ENCODE measurements around the gene ADCY5. TPM values are rescaled to one million over a fixed set of nuclear protein-coding genes. Genes with fewer than 3 reads are reported as not detected.

ADCY5 gene
- total and polyA plus RNA-seq, 2 donors (not counting 1 experiment from before 2014, with no cell fraction given): not detected

DNA sequence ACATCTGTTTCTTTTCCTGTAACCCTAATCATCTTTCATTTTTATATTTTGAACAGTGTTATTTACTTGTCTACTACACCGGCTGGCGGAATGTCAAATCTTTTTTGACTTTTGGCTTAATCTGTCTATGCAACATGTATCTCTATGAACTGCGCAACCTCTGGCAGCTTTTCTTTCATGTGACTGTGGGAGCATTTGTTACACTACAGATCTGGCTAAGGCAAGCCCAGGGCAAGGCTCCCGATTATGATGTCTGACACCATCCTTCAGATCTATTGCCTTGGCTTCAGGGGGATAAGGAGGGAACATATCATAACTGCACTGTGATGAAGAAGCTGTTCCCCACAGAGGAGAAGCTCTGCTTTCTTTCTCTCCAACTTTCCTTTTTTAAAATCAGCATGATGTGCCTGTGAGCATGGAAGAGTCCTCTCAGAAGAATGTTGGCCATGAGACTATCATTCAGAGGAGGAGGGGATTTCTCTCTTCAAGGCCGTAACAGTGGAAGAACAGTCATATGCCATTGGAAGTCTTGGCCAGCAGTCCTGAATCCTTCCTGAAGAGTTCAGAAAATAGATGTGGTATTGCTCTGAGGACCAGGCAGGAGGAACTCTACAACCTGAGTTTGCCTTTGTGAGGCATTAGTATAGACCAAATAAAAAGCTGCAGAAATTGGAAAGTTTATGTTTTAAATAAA lies 177.3 kb downstream of the ADCY5 start:
- H3K27me3 Mint-ChIP-seq: no peaks in the 10 kb centered on the region
- Histone ChIP-seq H3K27ac (ENCODE audit: low read length in 2 of 2) (no peak overlapping the region), H4K20me1 (ENCODE audit: control insufficient read depth, insufficient read depth, low read length, poor library complexity, severe bottlenecking) (no peaks in the 10 kb centered on the region), H3K9ac (ENCODE audit: low read length) (no peak overlapping the region), H3K4me1 (ENCODE audit: control insufficient read depth in 2 of 2, insufficient read depth in 2 of 2, low read length in 2 of 2) (no peaks in the 10 kb centered on the region), H3K4me3 (ENCODE audit: control extremely low read depth in 1 of 5, extremely low read depth in 1 of 5, insufficient read depth in 1 of 5, low read depth in 2 of 5, low read length in 4 of 5) (no peak overlapping the region), H3K27me3 (replicated peaks in 1 of 4; ENCODE audit: control extremely low read depth in 1 of 4, control insufficient read depth in 3 of 4, insufficient read depth in 4 of 4, low read length in 3 of 4) (no peaks in the 10 kb centered on the region), H3K4me2 (replicated peaks; ENCODE audit: low read depth, low read length, poor library complexity, severe bottlenecking) (no peak overlapping the region), H3K9me3 (ENCODE audit: control extremely low read depth in 1 of 3, control insufficient read depth in 2 of 3, insufficient read depth in 1 of 3, low read length in 2 of 3) (no peaks in the 10 kb centered on the region), H3K79me2 (ENCODE audit: control insufficient read depth, insufficient read depth, low read length) (no peaks in the 10 kb centered on the region), H3K36me3 (replicated peaks in 1 of 2; ENCODE audit: control extremely low read depth in 1 of 2, control insufficient read depth in 1 of 2, extremely low read depth in 1 of 2, insufficient read depth in 2 of 2, low read length in 1 of 2) (no peaks in the 10 kb centered on the region), H2AFZ (ENCODE audit: insufficient read depth, low read depth, low read length, poor library complexity, severe bottlenecking) (no peak overlapping the region)
- H3K9me3 Mint-ChIP-seq (ENCODE audit: insufficient read depth): no peaks in the 10 kb centered on the region
- no peaks in the 10 kb centered on the region for H3K4me1 Mint-ChIP-seq
- no peak for DNase-seq
- POLR2A ChIA-PET: no interaction called here
- CTCF ChIA-PET: interaction anchor here (0.9 kb wide), 1 partner anchor 10 kb away, joined by 3 read pairs; no protein-coding TSS in a partner anchor
- H3K27ac Mint-ChIP-seq: no peak overlapping the region
- WGBS (ENCODE audit: insufficient coverage): 76% methylated on average over 5 of the region's 5 CpGs
- intact Hi-C loops (cut with micrococcal nuclease): no loop called here
- ATAC-seq (ENCODE audit: low read depth): no peak
- no peak overlapping the region for H3K4me3 Mint-ChIP-seq
- TF ChIP-seq CTCF (IDR thresholded peaks at IDR 0.05) (no peak), EZH2 (IDR thresholded peaks at IDR 0.05; ENCODE audit: borderline replicate concordance, insufficient read depth, low read depth, low read length, poor library complexity, severe bottlenecking) (no peak)

DNA sequence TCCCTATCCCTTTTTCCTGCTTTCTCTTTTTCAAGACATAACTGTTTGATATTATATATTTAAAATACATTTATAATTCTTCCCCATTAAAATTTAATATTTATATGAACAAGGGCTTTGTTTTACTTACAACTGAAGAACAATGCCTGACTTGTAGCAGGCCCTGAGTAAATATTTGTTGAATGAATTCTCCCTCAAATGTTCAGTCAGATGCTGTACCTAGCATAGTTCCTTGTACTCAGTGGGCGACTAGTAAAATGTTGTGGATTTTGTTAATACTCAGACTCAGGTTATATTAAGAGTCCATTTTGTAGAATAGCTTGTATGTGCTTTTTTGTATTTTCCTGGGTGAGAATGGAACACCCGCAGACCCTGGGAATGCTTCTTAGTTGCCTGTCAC lies 178.1 kb downstream of the ADCY5 start:
- Histone ChIP-seq H3K4me3 (ENCODE audit: control extremely low read depth in 1 of 5, extremely low read depth in 1 of 5, insufficient read depth in 1 of 5, low read depth in 2 of 5, low read length in 4 of 5) (no peak overlapping the region), H3K4me2 (replicated peaks; ENCODE audit: low read depth, low read length, poor library complexity, severe bottlenecking) (no peak overlapping the region), H3K4me1 (ENCODE audit: control insufficient read depth in 2 of 2, insufficient read depth in 2 of 2, low read length in 2 of 2) (no peaks in the 10 kb centered on the region), H3K9me3 (ENCODE audit: control extremely low read depth in 1 of 3, control insufficient read depth in 2 of 3, insufficient read depth in 1 of 3, low read length in 2 of 3) (no peaks in the 10 kb centered on the region), H3K79me2 (ENCODE audit: control insufficient read depth, insufficient read depth, low read length) (no peaks in the 10 kb centered on the region), H4K20me1 (ENCODE audit: control insufficient read depth, insufficient read depth, low read length, poor library complexity, severe bottlenecking) (no peaks in the 10 kb centered on the region), H3K36me3 (replicated peaks in 1 of 2; ENCODE audit: control extremely low read depth in 1 of 2, control insufficient read depth in 1 of 2, extremely low read depth in 1 of 2, insufficient read depth in 2 of 2, low read length in 1 of 2) (no peaks in the 10 kb centered on the region), H2AFZ (ENCODE audit: insufficient read depth, low read depth, low read length, poor library complexity, severe bottlenecking) (no peak overlapping the region), H3K9ac (ENCODE audit: low read length) (no peak overlapping the region), H3K27ac (ENCODE audit: low read length in 2 of 2) (no peak overlapping the region), H3K27me3 (replicated peaks in 1 of 4; ENCODE audit: control extremely low read depth in 1 of 4, control insufficient read depth in 3 of 4, insufficient read depth in 4 of 4, low read length in 3 of 4) (no peaks in the 10 kb centered on the region)
- ATAC-seq (ENCODE audit: low read depth): no peak
- CTCF ChIA-PET: interaction anchor here (0.9 kb wide), 1 partner anchor 9 kb away, joined by 3 read pairs; no protein-coding TSS in a partner anchor
- Mint-ChIP-seq H3K9me3 (ENCODE audit: insufficient read depth) (no peaks in the 10 kb centered on the region), H3K27me3 (no peaks in the 10 kb centered on the region), H3K4me1 (no peaks in the 10 kb centered on the region), H3K4me3 (no peak overlapping the region), H3K27ac (no peak overlapping the region)
- intact Hi-C loops (cut with micrococcal nuclease): no loop called here
- TF ChIP-seq CTCF (IDR thresholded peaks at IDR 0.05): no peak
- no peak for TF ChIP-seq EZH2 (IDR thresholded peaks at IDR 0.05; ENCODE audit: borderline replicate concordance, insufficient read depth, low read depth, low read length, poor library complexity, severe bottlenecking)
- no CpG with 5 or more reads among the region's 2 CpGs for WGBS (ENCODE audit: insufficient coverage)
- DNase-seq: no peak
- POLR2A ChIA-PET: no interaction called here
